Stimulated activated CD8-positive, alpha-beta memory T cell treated with anti-CD3 and anti-CD28 coated beads, Interleukin-2, amount 100 ng/mL, for 48 hours (primary cell): ENCODE results near the gene ZBED5.

Experiments used
- DNase-seq, 2 donors: peaks; one replicate each; pipeline ENCODE4 v3.0.0-alpha.2; 2020; ENCODE audit warnings: low read depth in 2 of 2

Gene ZBED5

DNA sequence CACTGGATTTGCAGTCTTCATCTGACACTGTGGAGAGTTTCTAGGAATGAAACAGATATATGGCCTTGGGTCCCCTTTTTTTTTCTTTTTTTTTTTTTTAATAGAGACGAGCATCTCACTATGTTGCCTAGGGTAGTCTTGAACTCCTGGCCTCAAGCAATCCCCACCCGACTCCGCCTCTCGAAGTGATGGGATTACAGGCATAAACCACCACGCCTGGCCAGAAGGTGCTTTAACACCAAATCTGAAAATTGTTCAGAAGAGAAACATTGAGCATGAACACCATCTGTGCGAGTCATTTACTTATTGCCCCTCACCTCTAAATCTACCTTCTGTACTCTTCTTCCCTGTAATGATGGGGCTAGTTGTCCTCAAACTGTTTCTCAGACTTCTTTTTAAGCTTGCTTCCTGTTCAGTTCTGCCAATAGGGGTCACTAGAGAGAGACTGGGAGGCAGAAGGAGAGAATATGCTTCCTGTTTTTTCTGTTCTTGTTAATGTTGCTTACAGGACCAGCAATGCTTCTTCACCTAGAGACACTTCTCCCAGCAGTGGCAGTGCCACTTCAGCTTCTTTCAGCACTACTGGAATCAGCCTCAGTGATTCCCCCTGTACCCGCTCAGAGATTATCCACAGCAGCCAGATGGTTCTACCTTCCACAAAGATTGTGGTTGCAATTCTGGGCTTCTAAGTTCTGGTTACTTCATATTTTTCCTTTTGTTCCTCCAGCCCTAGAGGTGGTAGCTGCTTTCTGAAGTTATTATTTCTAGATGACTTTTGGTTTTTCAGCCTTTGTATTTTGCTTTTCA is 20.8 kb upstream of the ZBED5 start:
- no peak for DNase-seq

- no peak for DNase-seq
Observed at GRCh38 chr11:10876158-10876557, 18.3 kb upstream of the ZBED5 start.

DNA sequence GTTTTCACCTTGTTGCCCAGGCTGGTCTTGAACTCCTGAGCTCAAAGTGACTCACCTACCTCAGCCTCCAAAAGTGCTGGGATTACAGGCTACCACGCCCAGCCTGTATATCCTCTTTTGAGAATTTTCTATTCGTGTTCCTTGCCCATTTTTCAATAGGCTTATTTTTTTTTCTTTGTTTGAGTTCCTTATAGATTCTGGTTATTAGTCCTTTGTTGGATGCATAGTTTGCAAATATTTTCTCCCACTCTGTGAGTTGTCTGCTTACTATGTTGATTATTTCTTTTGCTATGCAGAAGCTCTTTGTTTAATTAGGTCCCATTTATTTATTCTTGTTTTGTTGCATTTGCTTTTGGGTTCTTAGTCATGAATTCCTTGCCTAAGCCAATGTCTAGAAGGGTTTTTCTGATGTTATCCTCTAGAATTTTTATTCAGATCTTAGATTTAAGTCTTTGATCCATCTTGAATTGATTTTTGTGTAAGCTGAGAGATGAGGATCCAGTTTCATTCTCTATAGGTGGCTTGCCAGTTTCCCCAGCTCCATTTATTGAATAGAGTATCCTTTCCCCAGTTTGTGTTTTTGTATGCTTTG is 17.7 kb upstream of the ZBED5 start:
- no peak for DNase-seq

DNA sequence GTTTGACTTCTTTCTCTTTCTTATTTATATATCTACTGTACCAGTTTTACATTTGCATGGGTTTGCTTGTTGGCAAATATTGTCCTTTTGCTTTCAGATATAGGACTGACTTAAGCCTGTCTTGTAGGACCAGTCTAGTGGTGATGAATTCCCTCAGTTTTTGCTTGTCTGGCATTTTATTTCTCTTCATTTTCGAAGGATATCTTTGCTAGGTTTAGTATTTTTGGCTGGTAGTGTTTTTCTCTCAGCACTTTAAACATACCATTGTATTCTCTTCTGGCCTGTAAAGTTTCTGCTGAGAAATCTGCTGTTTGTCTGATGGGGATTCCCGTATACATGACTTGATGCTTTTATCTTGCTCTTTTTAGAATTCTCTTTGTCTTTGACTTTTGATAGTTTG is 14.2 kb upstream of the ZBED5 start:
- DNase-seq, result no peak

DNA sequence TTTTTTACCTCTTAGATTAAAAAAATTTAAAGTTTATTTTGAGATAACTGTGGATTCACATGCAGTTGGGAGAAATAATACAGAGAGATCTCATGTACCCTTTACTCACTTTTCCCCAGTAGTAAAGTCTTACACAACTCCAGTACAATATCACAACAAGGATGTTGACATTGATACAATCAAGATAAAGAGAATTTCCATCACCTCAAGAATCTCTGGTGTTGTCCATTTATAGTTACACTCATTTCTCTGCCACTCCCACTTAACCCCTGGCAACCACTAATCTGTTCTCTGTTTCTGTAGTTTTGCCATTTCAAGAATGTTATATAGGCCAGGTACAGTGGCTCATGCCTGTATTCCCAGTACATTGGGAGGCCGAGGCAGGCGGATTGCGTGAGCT is 10.5 kb upstream of the ZBED5 start:
- no peak for DNase-seq

DNA sequence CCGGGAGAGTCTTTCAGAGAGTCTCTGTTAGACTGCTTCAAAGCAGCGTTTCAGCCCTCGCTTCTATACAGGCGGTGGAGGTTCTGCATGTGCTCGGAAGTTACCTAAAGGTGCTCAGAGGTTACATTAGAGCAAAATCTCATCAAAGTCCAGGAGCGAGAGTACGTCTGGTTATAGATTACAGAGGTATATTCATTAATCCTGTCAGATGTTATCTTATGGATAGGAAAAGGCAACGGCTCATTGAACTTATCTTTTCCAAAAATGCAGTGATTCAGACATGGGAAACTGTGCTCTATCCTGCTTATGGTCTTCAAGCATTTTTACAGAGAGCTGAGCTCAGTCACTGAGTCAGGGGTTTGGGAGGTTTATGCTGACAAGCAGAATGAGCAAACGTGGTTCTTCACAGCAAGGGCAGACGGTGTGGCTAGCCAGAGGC is 9.1 kb upstream of the ZBED5 start:
- DNase-seq, result no peak

DNA sequence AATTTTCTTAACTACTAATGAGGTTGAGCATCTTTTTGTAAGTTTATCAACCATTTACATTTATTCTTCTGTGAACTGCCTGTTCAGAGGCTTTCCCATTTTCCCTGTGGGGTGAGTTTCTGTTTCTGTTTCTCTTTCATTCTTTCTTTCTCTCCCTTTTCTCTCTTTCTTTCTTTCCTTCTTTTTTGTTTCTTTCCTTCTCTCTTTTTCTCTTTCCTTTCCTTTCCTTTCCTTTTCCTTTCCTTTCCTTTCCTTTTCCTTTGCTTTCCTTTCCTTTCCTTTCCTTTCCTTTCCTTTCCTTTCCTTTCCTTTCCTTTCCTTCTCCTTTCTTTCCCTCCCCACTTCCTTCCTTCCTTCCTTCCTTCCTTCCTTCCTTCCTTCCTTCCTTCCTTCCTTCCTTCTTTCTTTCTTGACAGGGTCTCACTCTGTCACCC is 8.0 kb upstream of the ZBED5 start:
- no peak for DNase-seq

GRCh38 chr11:10864688-10865087 is 6.8 kb upstream of the ZBED5 start:
- no peak for DNase-seq

DNA sequence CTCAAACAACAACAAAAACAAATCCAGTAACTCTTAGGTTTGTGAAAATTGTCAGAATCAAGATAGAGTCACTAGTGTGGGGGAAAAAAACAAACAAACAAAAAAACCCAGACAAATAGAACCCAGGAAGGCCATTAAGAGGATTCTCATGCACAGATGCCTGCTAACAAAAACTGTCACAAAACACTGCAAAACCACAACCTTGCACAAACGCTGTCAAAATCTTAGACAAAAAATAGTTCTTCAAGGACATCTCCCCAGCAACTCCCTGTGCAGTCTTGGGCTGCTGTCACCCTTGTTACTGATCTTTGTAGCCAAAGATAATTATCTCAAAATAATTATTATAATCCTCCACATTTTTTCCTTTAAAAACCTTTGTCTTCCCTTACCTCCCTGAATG is 4.6 kb upstream of the ZBED5 start:
- DNase-seq, result no peak

DNA sequence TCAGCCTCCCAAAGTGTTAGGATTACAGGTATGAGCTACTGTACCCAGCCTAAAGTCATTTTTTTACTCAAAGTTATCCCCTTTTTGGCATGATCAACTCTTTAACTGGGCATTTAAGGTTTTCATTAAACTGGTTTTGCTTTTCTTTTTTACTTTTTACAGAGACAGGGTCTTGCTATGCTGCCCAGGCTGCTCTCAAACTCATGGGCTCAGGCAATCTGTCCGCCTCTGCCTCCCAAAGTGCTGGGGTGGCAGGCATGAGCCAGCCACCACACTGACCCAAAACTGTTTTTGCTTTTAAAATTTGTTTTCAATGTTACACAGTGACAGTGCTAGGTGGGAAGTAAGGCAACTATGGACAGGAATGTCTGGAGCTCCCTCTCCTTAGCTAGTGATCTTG is 3.9 kb upstream of the ZBED5 start:
- DNase-seq, result no peak

DNA sequence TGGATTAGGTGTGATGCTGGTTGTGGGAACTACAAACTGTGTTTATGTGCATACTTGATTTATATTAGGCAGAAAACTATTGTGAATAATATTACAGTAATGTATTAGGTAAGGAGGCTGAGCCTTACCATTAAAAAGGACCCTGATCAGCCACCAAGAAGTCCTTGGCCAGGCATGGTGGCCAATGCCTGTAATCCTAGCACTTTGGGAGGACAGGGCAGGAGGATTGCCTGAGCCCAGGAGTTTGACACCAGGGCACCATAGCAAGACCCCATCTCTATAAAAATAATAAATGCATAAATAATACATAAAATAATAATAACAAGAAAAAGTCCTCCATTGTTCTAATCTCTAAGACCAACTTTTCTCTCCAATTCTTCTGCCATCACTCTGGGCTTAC is 3.2 kb upstream of the ZBED5 start:
- DNase-seq, result no peak

DNA sequence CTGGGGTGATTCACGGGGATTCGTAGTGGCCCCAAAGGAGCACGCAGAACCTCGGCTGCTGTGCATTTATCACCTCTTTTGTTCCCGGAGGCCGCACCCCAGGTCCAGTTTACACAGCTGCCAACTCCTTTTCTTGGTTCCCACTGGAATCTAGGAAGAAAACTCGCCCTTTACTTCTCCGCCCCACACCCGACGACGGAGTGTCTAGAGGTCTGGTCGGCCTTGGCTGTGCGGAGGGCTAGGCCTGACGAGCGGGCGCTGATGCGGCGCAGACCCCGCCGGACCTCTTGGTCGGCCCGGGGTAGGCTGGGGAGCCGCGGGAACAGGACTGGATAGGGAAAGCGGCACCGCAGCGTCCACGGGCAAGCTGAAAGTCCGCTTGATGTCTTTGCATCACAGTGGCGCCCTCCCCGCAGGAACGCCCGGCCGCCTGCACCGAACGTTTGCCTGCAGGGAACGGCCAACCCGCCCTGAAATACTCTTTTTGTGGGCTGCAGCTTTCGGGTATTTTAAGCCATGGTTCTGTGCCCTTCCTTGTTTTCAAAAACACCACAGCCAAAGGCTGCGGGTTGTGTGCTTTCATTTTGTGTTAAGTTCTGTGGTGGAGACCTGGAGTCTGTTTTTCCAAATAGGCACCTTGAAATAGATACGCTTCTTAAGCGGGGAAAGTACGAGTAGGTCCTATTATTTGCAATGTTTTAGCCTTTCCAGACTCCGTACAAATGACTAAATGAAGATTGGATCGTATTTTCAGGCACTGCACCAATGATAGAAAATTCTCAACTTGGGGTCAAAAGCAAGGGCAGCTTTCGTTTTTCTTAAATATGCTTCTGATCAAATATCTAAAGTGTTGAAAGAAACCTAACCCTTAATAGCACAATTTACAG is 829 bp upstream of the ZBED5 start:
- peak; percentile 30 to 32 for DNase-seq

DNA sequence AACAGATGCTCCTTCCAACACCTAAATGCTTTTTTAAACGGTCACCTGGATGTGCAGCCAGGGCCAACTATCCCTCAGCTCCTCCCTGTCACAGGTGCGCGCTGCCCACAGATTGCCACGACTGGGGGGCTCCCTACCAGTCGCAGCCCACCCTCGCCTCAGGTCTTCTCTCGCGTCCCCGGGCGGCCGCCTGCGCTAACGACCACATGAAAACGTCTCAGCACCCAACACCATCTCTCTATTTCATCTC is 469 bp downstream of the ZBED5 start:
- peak in 1 of 2 donors; percentile 16 for DNase-seq

DNA sequence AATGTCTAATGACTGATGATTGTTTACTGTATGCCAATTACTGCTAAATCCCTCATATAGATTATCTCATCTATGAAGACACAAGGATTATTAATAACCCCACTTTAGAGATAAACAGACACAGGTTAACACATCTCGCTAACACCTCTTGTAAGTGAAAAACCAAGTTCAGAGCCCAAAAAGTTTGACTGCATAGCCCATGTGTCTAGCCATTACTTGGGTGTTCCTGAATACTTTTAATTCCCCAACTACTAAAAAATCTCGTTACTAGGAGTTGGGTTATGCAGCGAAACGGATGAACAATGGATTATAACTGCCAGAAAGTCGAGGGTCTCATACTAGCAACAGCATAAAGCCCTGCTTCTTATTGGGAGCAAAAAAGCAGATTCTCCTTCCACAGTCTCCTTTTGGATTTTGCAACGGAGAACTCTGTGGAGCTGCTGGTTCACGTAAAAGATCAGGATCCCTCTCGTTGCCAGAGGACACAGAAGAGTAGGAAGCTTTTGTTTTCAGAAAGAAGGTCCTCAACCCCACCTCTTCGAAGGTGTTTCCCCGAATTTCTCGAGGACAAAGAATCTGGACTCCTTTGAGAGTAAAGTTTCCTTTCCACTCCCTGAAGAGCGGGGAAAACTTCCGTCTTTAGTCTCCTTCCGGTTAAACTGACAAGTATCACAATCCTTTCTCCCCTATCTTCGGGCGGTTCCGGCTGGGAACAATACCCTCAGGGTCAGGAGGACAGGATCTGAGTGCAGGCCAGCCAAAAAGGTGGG is 979 bp downstream of the ZBED5 start:
- no peak for DNase-seq

DNA sequence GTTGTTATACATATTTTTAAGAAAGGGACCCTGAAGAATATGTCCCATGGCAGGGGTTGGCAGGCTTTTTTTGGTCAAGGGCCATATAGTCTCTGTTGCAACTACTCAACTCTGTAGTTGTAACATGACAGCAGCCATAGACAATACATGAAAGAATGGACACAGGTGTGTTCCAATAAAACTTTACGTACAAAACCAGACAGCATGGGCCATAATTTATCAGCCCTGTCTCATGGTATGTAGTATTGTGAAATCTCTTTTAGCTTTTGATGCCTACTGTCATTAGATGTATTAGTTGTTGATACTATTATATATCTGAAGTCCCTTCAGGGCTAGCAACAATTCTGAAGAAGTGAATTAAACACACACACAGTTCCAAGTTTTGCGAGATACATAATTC is 2.6 kb downstream of the ZBED5 start:
- DNase-seq, result no peak

- no peak for DNase-seq
Observed at GRCh38 chr11:10847960-10848860, 9.6 kb downstream of the ZBED5 start.

GRCh38 chr11:10846660-10847059 is 11.2 kb downstream of the ZBED5 start:
- no peak for DNase-seq

DNA sequence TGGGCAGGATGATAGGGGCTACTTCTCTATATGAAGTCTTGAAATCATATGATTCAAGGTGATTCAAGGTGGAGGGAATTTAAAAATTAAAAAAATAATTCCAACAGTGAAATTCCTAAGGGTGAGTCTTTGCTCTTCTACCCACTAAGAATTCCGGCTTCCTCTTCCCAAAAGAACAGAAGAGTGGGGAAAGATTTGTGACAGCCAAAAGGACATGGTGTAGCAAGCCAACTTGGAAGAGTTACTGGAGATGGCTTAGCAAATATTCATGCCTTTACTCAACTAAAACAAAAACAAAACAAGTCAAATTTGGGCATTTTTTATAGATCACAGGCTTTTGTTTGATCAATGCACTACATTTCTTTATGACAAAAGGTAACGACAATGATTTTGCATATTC is 12.3 kb downstream of the ZBED5 start:
- DNase-seq, result no peak

- DNase-seq, result no peak
Observed at GRCh38 chr11:10844796-10845195, 13.1 kb downstream of the ZBED5 start.

DNA sequence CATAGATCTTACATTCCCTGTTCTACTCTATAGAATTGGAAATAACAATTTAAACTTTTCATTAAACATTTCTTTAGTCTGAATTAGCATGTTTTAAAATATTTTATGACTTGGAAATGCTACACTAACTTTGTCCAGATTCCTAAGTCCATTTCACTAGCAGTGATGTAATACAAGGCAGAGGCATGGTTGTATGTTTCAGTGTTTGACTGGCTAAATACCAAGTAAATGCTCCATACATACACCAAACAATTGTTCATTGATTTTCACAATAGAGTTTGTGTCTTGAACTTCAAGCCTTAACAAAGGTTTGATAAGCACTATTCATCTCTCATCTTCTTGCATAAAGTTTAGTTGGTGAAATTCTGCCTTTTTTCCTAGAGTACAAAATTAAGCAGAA is 13.5 kb downstream of the ZBED5 start:
- DNase-seq, result no peak

GRCh38 chr11:10838881-10839280 is 19.0 kb downstream of the ZBED5 start:
- no peak for DNase-seq
